ENCODE results near the gene CRISP1. TPM values are rescaled to one million over a fixed set of nuclear protein-coding genes. Genes with fewer than 3 reads are reported as not detected.
"Not testable (repeated sequence)": the region's sequence is repeated elsewhere in the genome, so short reads cannot be mapped to it uniquely, and the experiment has no call there.

The CRISP1 gene
- polyA plus RNA-seq, 2 donors, result not detected

GRCh38 chr6:49898904-49899566, 32.7 kb upstream of the CRISP1 start:
- no peaks in the 10 kb centered on the region for H3K27me3 ChIP-seq (ENCODE audit: control insufficient read depth in 1 of 2, insufficient read depth in 2 of 2, low read length in 2 of 2)
- H3K9me3 ChIP-seq (ENCODE audit: control insufficient read depth in 2 of 2, insufficient read depth in 1 of 2, low read depth in 1 of 2, low read length in 1 of 2), result no peaks in the 10 kb centered on the region
- no peaks in the 10 kb centered on the region for H3K36me3 ChIP-seq (ENCODE audit: control insufficient read depth in 2 of 2, insufficient read depth in 2 of 2, low read length in 1 of 2)
- H3K4me3 ChIP-seq (ENCODE audit: low read depth in 1 of 2, low read length in 2 of 2), result no peak overlapping the region
- H3K27ac ChIP-seq (ENCODE audit: low read depth in 2 of 2, low read length in 1 of 2), result no peak overlapping the region
- H3K4me1 ChIP-seq (ENCODE audit: control insufficient read depth in 2 of 2, insufficient read depth in 2 of 2, low read length in 1 of 2), result no peaks in the 10 kb centered on the region

- not testable (repeated sequence) for H3K36me3 ChIP-seq (ENCODE audit: control insufficient read depth in 2 of 2, insufficient read depth in 2 of 2, low read length in 1 of 2); H3K27ac ChIP-seq (ENCODE audit: low read depth in 2 of 2, low read length in 1 of 2); H3K27me3 ChIP-seq (ENCODE audit: control insufficient read depth in 1 of 2, insufficient read depth in 2 of 2, low read length in 2 of 2); H3K9me3 ChIP-seq (ENCODE audit: control insufficient read depth in 2 of 2, insufficient read depth in 1 of 2, low read depth in 1 of 2, low read length in 1 of 2); H3K4me3 ChIP-seq (ENCODE audit: low read depth in 1 of 2, low read length in 2 of 2); H3K4me1 ChIP-seq (ENCODE audit: control insufficient read depth in 2 of 2, insufficient read depth in 2 of 2, low read length in 1 of 2)
These were observed 29.2 kb upstream of the CRISP1 start for GRCh38 chr6:49895553-49895952.

- Histone ChIP-seq H3K9me3 (ENCODE audit: control insufficient read depth in 2 of 2, insufficient read depth in 1 of 2, low read depth in 1 of 2, low read length in 1 of 2) (no peaks in the 10 kb centered on the region), H3K36me3 (ENCODE audit: control insufficient read depth in 2 of 2, insufficient read depth in 2 of 2, low read length in 1 of 2) (no peaks in the 10 kb centered on the region), H3K27ac (ENCODE audit: low read depth in 2 of 2, low read length in 1 of 2) (no peak overlapping the region), H3K27me3 (ENCODE audit: control insufficient read depth in 1 of 2, insufficient read depth in 2 of 2, low read length in 2 of 2) (no peaks in the 10 kb centered on the region), H3K4me1 (ENCODE audit: control insufficient read depth in 2 of 2, insufficient read depth in 2 of 2, low read length in 1 of 2) (peaks cover 0 to 4% of the 10 kb centered on the region in 2 donors), H3K4me3 (ENCODE audit: low read depth in 1 of 2, low read length in 2 of 2) (no peak overlapping the region)
- WGBS, 2 donors, result 53 to 67% methylated on average over 3 of the region's 3 CpGs
These were observed 25.9 kb upstream of the CRISP1 start for GRCh38 chr6:49892280-49892679.

GRCh38 chr6:49890988-49891387, 24.7 kb upstream of the CRISP1 start:
- Histone ChIP-seq H3K27ac (ENCODE audit: low read depth in 2 of 2, low read length in 1 of 2) (no peak overlapping the region), H3K9me3 (ENCODE audit: control insufficient read depth in 2 of 2, insufficient read depth in 1 of 2, low read depth in 1 of 2, low read length in 1 of 2) (no peaks in the 10 kb centered on the region), H3K4me1 (ENCODE audit: control insufficient read depth in 2 of 2, insufficient read depth in 2 of 2, low read length in 1 of 2) (peaks cover 0 to 4% of the 10 kb centered on the region in 2 donors), H3K4me3 (ENCODE audit: low read depth in 1 of 2, low read length in 2 of 2) (no peak overlapping the region), H3K27me3 (ENCODE audit: control insufficient read depth in 1 of 2, insufficient read depth in 2 of 2, low read length in 2 of 2) (no peaks in the 10 kb centered on the region), H3K36me3 (ENCODE audit: control insufficient read depth in 2 of 2, insufficient read depth in 2 of 2, low read length in 1 of 2) (no peaks in the 10 kb centered on the region)
- 35 to 41% methylated on average over 7 of the region's 7 CpGs for WGBS, 2 donors

GRCh38 chr6:49888742-49889431, 22.6 kb upstream of the CRISP1 start:
- Histone ChIP-seq H3K4me3 (ENCODE audit: low read depth in 1 of 2, low read length in 2 of 2) (no peak overlapping the region), H3K4me1 (ENCODE audit: control insufficient read depth in 2 of 2, insufficient read depth in 2 of 2, low read length in 1 of 2) (peaks cover 0 to 4% of the 10 kb centered on the region in 2 donors), H3K36me3 (ENCODE audit: control insufficient read depth in 2 of 2, insufficient read depth in 2 of 2, low read length in 1 of 2) (no peaks in the 10 kb centered on the region), H3K27ac (ENCODE audit: low read depth in 2 of 2, low read length in 1 of 2) (no peak overlapping the region), H3K27me3 (ENCODE audit: control insufficient read depth in 1 of 2, insufficient read depth in 2 of 2, low read length in 2 of 2) (no peaks in the 10 kb centered on the region), H3K9me3 (ENCODE audit: control insufficient read depth in 2 of 2, insufficient read depth in 1 of 2, low read depth in 1 of 2, low read length in 1 of 2) (no peaks in the 10 kb centered on the region)
- WGBS, 2 donors, result 63 to 72% methylated on average over 5 of the region's 5 CpGs

- Histone ChIP-seq H3K36me3 (ENCODE audit: control insufficient read depth in 2 of 2, insufficient read depth in 2 of 2, low read length in 1 of 2) (no peaks in the 10 kb centered on the region), H3K4me1 (ENCODE audit: control insufficient read depth in 2 of 2, insufficient read depth in 2 of 2, low read length in 1 of 2) (no peaks in the 10 kb centered on the region), H3K4me3 (ENCODE audit: low read depth in 1 of 2, low read length in 2 of 2) (no peak overlapping the region), H3K9me3 (ENCODE audit: control insufficient read depth in 2 of 2, insufficient read depth in 1 of 2, low read depth in 1 of 2, low read length in 1 of 2) (no peaks in the 10 kb centered on the region), H3K27ac (ENCODE audit: low read depth in 2 of 2, low read length in 1 of 2) (no peak overlapping the region), H3K27me3 (ENCODE audit: control insufficient read depth in 1 of 2, insufficient read depth in 2 of 2, low read length in 2 of 2) (no peaks in the 10 kb centered on the region)
- 40 to 41% methylated on average over 2 of the region's 2 CpGs for WGBS, 2 donors
These were observed 2.7 kb upstream of the CRISP1 start for GRCh38 chr6:49868951-49869529.

GRCh38 chr6:49856282-49856681, 10.1 kb downstream of the CRISP1 start:
- Histone ChIP-seq H3K27me3 (ENCODE audit: control insufficient read depth in 1 of 2, insufficient read depth in 2 of 2, low read length in 2 of 2) (no peaks in the 10 kb centered on the region), H3K36me3 (ENCODE audit: control insufficient read depth in 2 of 2, insufficient read depth in 2 of 2, low read length in 1 of 2) (no peaks in the 10 kb centered on the region)
- 49 to 76% methylated on average over 2 of the region's 2 CpGs for WGBS, 2 donors

GRCh38 chr6:49855221-49855620, 11.1 kb downstream of the CRISP1 start:
- H3K36me3 ChIP-seq (ENCODE audit: control insufficient read depth in 2 of 2, insufficient read depth in 2 of 2, low read length in 1 of 2), result no peaks in the 10 kb centered on the region
- H3K27ac ChIP-seq (ENCODE audit: low read depth in 2 of 2, low read length in 1 of 2), result no peak overlapping the region
- WGBS, 2 donors, result 65 to 77% methylated on average over 4 of the region's 4 CpGs
- H3K4me1 ChIP-seq (ENCODE audit: control insufficient read depth in 2 of 2, insufficient read depth in 2 of 2, low read length in 1 of 2), result no peaks in the 10 kb centered on the region
- no peak overlapping the region for H3K4me3 ChIP-seq (ENCODE audit: low read depth in 1 of 2, low read length in 2 of 2)
- no peaks in the 10 kb centered on the region for H3K27me3 ChIP-seq (ENCODE audit: control insufficient read depth in 1 of 2, insufficient read depth in 2 of 2, low read length in 2 of 2)
- H3K9me3 ChIP-seq (ENCODE audit: control insufficient read depth in 2 of 2, insufficient read depth in 1 of 2, low read depth in 1 of 2, low read length in 1 of 2), result no peaks in the 10 kb centered on the region

More at GRCh38 chr6:49856282-49856681, 10.1 kb downstream of the CRISP1 start:
- peak overlapping the region in 1 of 2 donors; percentile 23 for H3K27ac ChIP-seq (ENCODE audit: low read depth in 2 of 2, low read length in 1 of 2)
- no peaks in the 10 kb centered on the region for H3K4me1 ChIP-seq (ENCODE audit: control insufficient read depth in 2 of 2, insufficient read depth in 2 of 2, low read length in 1 of 2)
- no peaks in the 10 kb centered on the region for H3K9me3 ChIP-seq (ENCODE audit: control insufficient read depth in 2 of 2, insufficient read depth in 1 of 2, low read depth in 1 of 2, low read length in 1 of 2)
- no peak overlapping the region for H3K4me3 ChIP-seq (ENCODE audit: low read depth in 1 of 2, low read length in 2 of 2)

GRCh38 chr6:49852975-49853374, 13.4 kb downstream of the CRISP1 start:
- Histone ChIP-seq H3K9me3 (ENCODE audit: control insufficient read depth in 2 of 2, insufficient read depth in 1 of 2, low read depth in 1 of 2, low read length in 1 of 2) (no peaks in the 10 kb centered on the region), H3K4me1 (ENCODE audit: control insufficient read depth in 2 of 2, insufficient read depth in 2 of 2, low read length in 1 of 2) (no peaks in the 10 kb centered on the region), H3K27ac (ENCODE audit: low read depth in 2 of 2, low read length in 1 of 2) (no peak overlapping the region), H3K36me3 (ENCODE audit: control insufficient read depth in 2 of 2, insufficient read depth in 2 of 2, low read length in 1 of 2) (no peaks in the 10 kb centered on the region), H3K4me3 (ENCODE audit: low read depth in 1 of 2, low read length in 2 of 2) (no peak overlapping the region), H3K27me3 (ENCODE audit: control insufficient read depth in 1 of 2, insufficient read depth in 2 of 2, low read length in 2 of 2) (no peaks in the 10 kb centered on the region)
- 78 to 89% methylated on average over 2 of the region's 2 CpGs for WGBS, 2 donors

Measured in esophagus (tissue), 2 donors.